ENCODE data around the gene RALGPS2. TPM values are rescaled to one million over a fixed set of nuclear protein-coding genes. Genes with fewer than 3 reads are reported as not detected.

Gene RALGPS2
- total and polyA plus RNA-seq, 2 of the 13 experiments (the other 11 are each of a cell fraction or from before 2014, with no cell fraction given) = 15.6 to 36.0 TPM

DNA sequence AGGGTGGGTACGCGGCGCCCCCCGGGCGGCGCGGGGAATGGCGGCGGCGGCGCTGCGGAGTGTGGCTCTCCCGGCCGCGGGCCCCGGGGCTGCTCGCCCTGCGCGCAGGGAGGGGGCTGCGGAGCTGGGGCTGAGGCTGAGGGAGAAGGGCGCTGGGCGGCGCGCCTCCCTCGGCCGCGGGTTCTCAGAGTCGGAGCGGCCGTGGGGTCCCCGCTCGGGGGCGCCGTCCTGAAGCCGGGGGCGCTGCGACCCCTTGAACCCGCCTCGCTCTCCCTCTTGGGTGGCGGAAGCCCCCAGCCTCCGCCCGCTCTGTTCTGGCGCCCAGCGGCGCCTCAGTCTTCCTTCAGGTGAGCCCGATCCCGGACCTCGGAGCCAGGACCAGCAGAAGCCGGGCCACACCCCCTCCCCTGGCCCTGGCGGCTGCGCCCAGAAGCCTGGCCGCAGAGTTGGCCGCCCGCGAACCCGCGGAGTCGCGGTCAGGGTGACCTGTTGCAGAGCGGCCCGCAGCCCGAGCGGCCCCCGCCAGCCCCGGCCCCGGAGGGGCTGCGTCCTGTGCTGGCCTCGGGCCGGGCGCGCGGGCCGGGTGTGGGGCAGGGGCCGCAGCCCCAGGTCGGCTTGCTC is 532 bp downstream of the RALGPS2 start (continued):
- TF ChIP-seq, protein P1, sequence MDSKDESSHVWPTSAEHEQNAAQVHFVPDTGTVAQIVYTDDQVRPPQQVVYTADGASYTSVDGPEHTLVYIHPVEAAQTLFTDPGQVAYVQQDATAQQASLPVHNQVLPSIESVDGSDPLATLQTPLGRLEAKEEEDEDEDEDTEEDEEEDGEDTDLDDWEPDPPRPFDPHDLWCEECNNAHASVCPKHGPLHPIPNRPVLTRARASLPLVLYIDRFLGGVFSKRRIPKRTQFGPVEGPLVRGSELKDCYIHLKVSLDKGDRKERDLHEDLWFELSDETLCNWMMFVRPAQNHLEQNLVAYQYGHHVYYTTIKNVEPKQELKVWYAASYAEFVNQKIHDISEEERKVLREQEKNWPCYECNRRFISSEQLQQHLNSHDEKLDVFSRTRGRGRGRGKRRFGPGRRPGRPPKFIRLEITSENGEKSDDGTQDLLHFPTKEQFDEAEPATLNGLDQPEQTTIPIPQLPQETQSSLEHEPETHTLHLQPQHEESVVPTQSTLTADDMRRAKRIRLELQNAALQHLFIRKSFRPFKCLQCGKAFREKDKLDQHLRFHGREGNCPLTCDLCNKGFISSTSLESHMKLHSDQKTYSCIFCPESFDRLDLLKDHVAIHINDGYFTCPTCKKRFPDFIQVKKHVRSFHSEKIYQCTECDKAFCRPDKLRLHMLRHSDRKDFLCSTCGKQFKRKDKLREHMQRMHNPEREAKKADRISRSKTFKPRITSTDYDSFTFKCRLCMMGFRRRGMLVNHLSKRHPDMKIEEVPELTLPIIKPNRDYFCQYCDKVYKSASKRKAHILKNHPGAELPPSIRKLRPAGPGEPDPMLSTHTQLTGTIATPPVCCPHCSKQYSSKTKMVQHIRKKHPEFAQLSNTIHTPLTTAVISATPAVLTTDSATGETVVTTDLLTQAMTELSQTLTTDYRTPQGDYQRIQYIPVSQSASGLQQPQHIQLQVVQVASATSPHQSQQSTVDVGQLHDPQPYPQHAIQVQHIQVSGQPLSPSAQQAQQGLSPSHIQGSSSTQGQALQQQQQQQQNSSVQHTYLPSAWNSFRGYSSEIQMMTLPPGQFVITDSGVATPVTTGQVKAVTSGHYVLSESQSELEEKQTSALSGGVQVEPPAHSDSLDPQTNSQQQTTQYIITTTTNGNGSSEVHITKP (CRISPR knock-in tag; IDR thresholded peaks at IDR 0.05; ENCODE audit: low read depth) = no peak
- no peak for TF ChIP-seq ZIK1 (CRISPR knock-in tag; IDR thresholded peaks at IDR 0.05; ENCODE audit: borderline replicate concordance, low read depth)
- TF ChIP-seq SP1 (IDR thresholded peaks at IDR 0.05) = no peak
- TF ChIP-seq SP1 (CRISPR knock-in tag; IDR thresholded peaks at IDR 0.05) = no peak
- no peak for TF ChIP-seq ZNF430 (CRISPR knock-in tag; IDR thresholded peaks at IDR 0.05)
- no peak for TF ChIP-seq ZNF225 (CRISPR knock-in tag; IDR thresholded peaks at IDR 0.05)
- no peak for TF ChIP-seq ZSCAN30 (CRISPR knock-in tag; IDR thresholded peaks at IDR 0.05)
- no peak for TF ChIP-seq ZNF282 (IDR thresholded peaks at IDR 0.05; ENCODE audit: partially characterized antibody)
- no peak for TF ChIP-seq ATF7 (IDR thresholded peaks at IDR 0.05)
- no peak for TF ChIP-seq ATF7 (CRISPR knock-in tag; IDR thresholded peaks at IDR 0.05)
- TF ChIP-seq CBX1 (IDR thresholded peaks at IDR 0.05; ENCODE audit: low read depth) = no peak
- no peak for TF ChIP-seq ZNF232 (CRISPR knock-in tag; IDR thresholded peaks at IDR 0.05; ENCODE audit: borderline replicate concordance)
- TF ChIP-seq CBX2 (IDR thresholded peaks at IDR 0.05; ENCODE audit: low read depth, low read length) = no peak
- TF ChIP-seq CBX2 (CRISPR knock-in tag; IDR thresholded peaks at IDR 0.05; ENCODE audit: low read depth) = no peak
- no peak for TF ChIP-seq PTBP1 (IDR thresholded peaks at IDR 0.05; ENCODE audit: low read depth, low read length, poor library complexity, severe bottlenecking)
- TF ChIP-seq IKZF4 (CRISPR knock-in tag; IDR thresholded peaks at IDR 0.05; ENCODE audit: borderline replicate concordance, low read depth, not compliant biosample characterization) = peak; percentile 22
- no peak for TF ChIP-seq ZNF432 (CRISPR knock-in tag; IDR thresholded peaks at IDR 0.05; ENCODE audit: borderline replicate concordance)
- TF ChIP-seq ZFY (CRISPR knock-in tag; IDR thresholded peaks at IDR 0.05) = no peak; the same call in 1 of the 2 replicates
- TF ChIP-seq PHF8 (CRISPR knock-in tag; IDR thresholded peaks at IDR 0.05) = peak; percentile 48; the same call in 1 of the 2 replicates
- TF ChIP-seq ZNF761 (CRISPR knock-in tag; conservative IDR thresholded peaks at IDR 0.05) = 0 out of 2 replicates have a peak, but pooled peaks have one; percentile 40
- TF ChIP-seq RXRB (CRISPR knock-in tag; IDR thresholded peaks at IDR 0.05; ENCODE audit: borderline replicate concordance) = 0 out of 2 replicates have a peak, but pooled peaks have one; percentile 1
- TF ChIP-seq CCAR2 (optimal IDR thresholded peaks at IDR 0.05; ENCODE audit: low read depth, low read length) = no peak
- no peak for TF ChIP-seq NCOR1 (IDR thresholded peaks at IDR 0.05; ENCODE audit: borderline replicate concordance, low read length)
- TF ChIP-seq SNRNP70 (IDR thresholded peaks at IDR 0.05; ENCODE audit: low read depth, low read length) = no peak
- TF ChIP-seq, protein P2, sequence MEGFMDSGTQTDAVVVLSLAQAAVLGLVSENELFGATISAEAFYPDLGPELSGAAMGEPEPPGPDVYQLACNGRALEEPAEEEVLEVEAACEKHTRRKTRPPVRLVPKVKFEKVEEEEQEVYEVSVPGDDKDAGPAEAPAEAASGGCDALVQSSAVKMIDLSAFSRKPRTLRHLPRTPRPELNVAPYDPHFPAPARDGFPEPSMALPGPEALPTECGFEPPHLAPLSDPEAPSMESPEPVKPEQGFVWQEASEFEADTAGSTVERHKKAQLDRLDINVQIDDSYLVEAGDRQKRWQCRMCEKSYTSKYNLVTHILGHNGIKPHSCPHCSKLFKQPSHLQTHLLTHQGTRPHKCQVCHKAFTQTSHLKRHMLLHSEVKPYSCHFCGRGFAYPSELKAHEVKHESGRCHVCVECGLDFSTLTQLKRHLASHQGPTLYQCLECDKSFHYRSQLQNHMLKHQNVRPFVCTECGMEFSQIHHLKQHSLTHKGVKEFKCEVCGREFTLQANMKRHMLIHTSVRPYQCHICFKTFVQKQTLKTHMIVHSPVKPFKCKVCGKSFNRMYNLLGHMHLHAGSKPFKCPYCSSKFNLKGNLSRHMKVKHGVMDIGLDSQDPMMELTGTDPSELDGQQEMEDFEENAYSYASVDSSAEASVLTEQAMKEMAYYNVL (CRISPR knock-in tag; IDR thresholded peaks at IDR 0.05; ENCODE audit: borderline replicate concordance) = no peak

Data from HepG2 (cell line).